GM15510 (cell line): ENCODE measurements around the gene EPGN.

ENCODE experiments used
- POLR2A ChIP-seq: IDR thresholded peaks from 3 replicates; pipeline ENCODE4 v1.6.1; 2011; ENCODE audit warnings: borderline replicate concordance; ENCODE audit not compliant: insufficient read length; ENCODE audit errors: extremely low read depth

EPGN gene

DNA sequence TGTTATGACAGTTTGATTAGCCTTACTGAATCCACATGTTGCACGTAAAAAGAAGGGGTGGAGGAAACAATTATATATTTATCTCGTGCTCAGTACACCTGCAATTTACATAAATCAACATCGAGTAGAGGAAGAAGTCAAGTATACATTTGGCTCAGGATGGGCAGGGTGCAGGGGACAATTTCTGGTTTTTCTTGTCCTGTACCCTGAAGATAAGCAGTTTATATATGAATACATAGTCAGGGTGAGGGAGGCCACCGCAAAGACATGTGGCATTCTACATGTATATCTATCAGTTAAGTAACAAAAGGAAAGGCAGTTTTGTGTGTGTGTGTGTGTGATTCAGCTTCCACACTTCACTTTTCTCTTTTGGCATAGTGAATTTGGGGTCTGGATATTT is 45.6 kb downstream of the EPGN start:
- TF ChIP-seq POLR2A: no peak

DNA sequence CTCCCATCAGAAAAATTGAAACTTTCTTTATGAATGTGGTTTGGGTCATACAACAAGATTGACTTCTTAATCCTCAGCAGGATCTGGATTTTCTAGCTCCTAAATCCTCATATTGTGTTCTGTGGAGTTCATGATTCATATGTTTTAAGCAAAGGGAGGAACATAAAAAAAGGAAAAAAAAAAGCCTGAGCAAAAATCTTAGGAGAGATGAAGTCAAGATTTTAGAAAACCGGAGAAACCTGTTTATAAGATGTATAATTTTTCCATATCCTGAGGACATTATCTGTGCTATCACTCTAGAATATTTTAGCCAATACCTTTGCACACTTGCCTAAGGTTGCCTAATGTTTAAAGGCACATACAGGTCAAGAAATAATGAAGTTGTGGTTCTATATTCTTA is 49.7 kb downstream of the EPGN start:
- no peak for TF ChIP-seq POLR2A

DNA sequence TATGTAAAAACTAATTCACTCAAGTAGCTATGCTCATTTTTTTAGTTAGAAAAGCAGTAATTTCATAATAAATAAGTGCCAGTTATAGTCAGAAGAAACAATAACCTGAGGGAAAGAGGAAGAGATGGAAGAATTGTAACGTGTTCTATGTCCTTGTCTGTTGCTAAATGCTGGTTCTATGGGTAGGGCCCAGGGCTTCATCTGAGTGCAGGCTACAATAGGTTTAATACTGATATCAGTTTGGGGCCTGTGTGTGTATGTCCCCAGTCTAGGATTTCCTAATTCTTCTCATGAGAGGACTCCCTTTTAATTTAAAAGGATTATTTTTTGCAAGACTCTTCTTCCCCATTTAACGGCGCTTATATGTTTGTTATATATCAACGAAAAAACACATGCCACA is 53.4 kb downstream of the EPGN start:
- TF ChIP-seq POLR2A: no peak

DNA sequence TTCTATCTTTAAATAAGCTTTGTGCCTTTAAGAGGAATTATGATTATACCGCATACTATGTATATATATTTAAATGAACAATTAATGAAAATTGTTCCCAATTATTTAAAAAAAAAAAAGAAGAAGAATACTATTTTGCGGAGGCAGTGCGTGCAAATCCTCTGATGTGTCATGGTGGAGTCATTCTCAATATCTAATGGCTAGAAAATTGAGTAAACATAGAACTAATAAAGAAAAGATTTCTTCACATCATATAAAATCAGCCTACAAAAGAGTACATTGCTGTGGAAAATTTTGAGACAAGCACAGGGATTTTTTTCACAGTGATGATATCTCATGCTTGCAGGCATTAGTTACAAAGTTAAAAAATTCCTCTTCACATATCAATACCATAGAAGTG is 54.1 kb downstream of the EPGN start:
- TF ChIP-seq POLR2A: no peak

DNA sequence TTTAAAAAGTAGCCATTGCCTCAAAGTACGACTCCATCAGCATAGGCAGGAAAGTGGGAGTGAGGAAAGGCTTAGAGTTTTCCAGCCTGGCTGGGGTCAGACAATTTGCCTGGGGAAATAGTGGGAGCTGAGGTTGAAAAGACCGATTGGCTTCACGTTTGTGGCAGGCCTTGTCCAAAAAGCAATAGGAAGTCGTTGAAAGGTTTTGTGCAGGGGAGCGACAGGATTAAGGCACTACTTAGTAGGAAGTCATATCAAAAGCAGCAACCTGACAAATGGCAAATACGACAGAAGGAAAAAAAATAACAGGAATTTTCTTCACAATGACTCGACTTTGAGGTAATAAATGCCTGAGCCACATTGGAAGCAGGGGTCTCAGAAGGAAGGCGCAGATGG is 56.0 kb downstream of the EPGN start:
- TF ChIP-seq POLR2A: no peak

DNA sequence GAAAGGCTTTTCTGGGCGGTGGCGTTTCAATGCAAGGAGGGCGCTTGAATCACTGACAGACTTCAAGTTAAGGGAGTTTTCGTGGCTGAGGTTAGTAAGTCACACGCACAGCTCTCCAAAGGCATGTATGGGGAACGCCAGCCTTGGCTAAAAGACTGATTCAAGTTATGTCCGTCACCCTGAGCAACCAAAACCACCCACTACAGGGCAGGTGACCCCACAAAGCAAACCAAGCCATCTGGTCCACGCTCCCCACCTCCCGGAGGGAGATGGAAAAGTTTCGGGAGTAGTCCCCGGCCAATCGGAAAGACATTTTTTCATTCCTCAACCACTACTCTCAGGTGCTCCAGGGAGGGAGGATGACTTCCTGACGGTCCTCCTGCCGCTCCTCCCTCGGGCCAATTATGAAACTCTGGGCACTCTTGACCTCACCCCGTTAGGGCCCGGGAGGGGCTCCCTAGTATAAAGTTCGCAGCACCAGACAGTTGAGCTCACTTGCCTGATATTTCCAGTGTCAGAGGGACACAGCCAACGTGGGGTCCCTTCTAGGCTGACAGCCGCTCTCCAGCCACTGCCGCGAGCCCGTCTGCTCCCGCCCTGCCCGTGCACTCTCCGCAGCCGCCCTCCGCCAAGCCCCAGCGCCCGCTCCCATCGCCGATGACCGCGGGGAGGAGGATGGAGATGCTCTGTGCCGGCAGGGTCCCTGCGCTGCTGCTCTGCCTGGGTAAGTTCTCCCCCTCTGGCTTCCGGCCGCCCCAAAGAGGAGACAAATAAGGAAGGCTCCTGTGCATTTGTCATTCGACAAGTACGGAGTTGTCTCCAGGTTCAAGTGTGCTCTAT is 56.6 kb downstream of the EPGN start, which contains the start of gene EREG:
TSS of gene EREG (plus strand) at position 494 of the 840 bp plus-strand sequence. CDS start at position 658, 164 bp downstream.
- TF ChIP-seq POLR2A: no peak

DNA sequence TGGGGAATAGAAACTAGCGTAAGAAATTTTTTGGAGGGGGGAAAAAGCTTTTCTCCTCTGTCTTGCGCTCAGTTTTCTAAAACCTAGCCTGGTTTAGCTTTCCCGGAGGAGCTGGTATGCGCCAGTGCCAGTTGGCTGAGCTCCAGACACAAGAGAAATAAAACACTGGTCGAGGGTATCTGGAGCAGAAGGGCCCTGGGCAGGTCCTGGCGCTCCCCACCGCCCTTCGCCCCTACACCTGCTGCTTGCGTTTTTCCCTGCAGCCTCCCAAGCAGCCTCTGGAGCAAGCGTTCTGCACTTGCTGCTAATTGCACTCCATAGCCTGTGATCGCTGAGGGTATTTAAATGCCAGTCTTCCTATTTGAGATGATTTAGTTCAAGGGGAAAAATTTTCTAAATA is 57.5 kb downstream of the EPGN start:
- no peak for TF ChIP-seq POLR2A
